Gastroesophageal sphincter (tissue), 4 donors: ENCODE measurements around the gene KPNB1. TPM values are rescaled to one million over a fixed set of nuclear protein-coding genes. Genes with fewer than 3 reads are reported as not detected.
A peak's percentile ranks its signal among the peaks of the same experiment; 100 is the strongest.

Source experiments
- ATAC-seq: fragments of 150-250 bp; one replicate; pipeline ENCODE4 v1.9.1; 2016; ENCODE audit warnings: mild to moderate bottlenecking, moderate library complexity
- H3K27ac ChIP-seq, 4 donors: fragments of 200-600 bp; sonication (generic) in 3 of 4; 1 replicate in 3 of 4; 2 replicates in 1 of 4; pipeline ENCODE4 v1.5.1; 2016 to 2019
- H3K27me3 ChIP-seq: fragments of 200-600 bp; sonication (generic); one replicate; pipeline ENCODE4 v1.5.1; 2019
- H3K36me3 ChIP-seq, 2 donors: fragments of 200-600 bp; sonication (generic); one replicate each; pipeline ENCODE4 v1.5.1; 2019; ENCODE audit warnings: control low read depth in 1 of 2
- H3K4me1 ChIP-seq, 3 donors: fragments of 200-600 bp; sonication (generic); 1 replicate in 2 of 3; 2 replicates in 1 of 3; pipeline ENCODE4 v1.5.1; 2016 to 2019; ENCODE audit warnings: control low read depth in 2 of 3
- H3K4me3 ChIP-seq, 2 donors: fragments of 200-600 bp; sonication (generic); one replicate each; pipeline ENCODE4 v1.5.1; 2019; ENCODE audit warnings: mild to moderate bottlenecking in 1 of 2, moderate library complexity in 1 of 2
- H3K9me3 ChIP-seq, 3 donors: fragments of 200-600 bp; sonication (generic); one replicate each; pipeline ENCODE4 v1.5.1; 2017 to 2019; ENCODE audit warnings: control low read depth in 2 of 3
- CTCF ChIP-seq, 4 experiments: fragments of 200-600 bp in 2 of 4; fragments of 450-650 bp in 2 of 4; sonication (generic) in 1 of 4; IDR thresholded peaks; one replicate each; pipeline ENCODE4 v1.5.1; 2017 to 2019; ENCODE audit warnings: antibody characterized with exemption in 4 of 4, mild to moderate bottlenecking in 2 of 4, moderate library complexity in 2 of 4
- EP300 ChIP-seq: sonication (generic); formaldehyde crosslinking; IDR thresholded peaks from one replicate; pipeline ENCODE4 v1.6.1; 2017; ENCODE audit warnings: antibody characterized with exemption, mild to moderate bottlenecking
- POLR2A ChIP-seq, 2 donors: fragments of 450-650 bp; IDR thresholded peaks; one replicate each; pipeline ENCODE4 v1.6.1; 2017; ENCODE audit warnings: antibody characterized with exemption in 2 of 2, mild to moderate bottlenecking in 2 of 2, moderate library complexity in 1 of 2
- POLR2AphosphoS5 ChIP-seq: sonication (generic); formaldehyde crosslinking; IDR thresholded peaks from one replicate; pipeline ENCODE4 v1.6.1; 2017; ENCODE audit warnings: antibody characterized with exemption
- WGBS, 2 donors: methylation state at CpG; one replicate each; pipeline ENCODE4 v1.1.5; 2018; ENCODE audit warnings: low coverage in 1 of 2; 5-methylcytosine and 5-hydroxymethylcytosine counted together
- total RNA-seq, 4 donors: library from RNA; depleted of rRNA; stranded (reverse); fragments of >200 nt; gene quantifications; one replicate each; pipeline ENCODE4 v1.1.0, GENCODE V29; 2016

The KPNB1 gene
- total RNA-seq, 4 donors from 2014 or later: 192 to 215 (median 211) TPM

- 57 to 71% methylated on average over 2 to 3 of the region's 3 CpGs for WGBS, 2 donors
- peaks cover 0 to 33% (median 7%) of the 10 kb centered on the region in 3 donors for H3K4me1 ChIP-seq
- no peak for ATAC-seq
- H3K27ac ChIP-seq: no peak overlapping the region
- no peak overlapping the region for H3K4me3 ChIP-seq
- no peak for TF ChIP-seq POLR2AphosphoS5
- TF ChIP-seq CTCF (IDR thresholded peaks at IDR 0.05): no peak
- no peak for TF ChIP-seq EP300
- no peak for TF ChIP-seq POLR2A (IDR thresholded peaks at IDR 0.05)
- no peaks in the 10 kb centered on the region for H3K9me3 ChIP-seq
- no peaks in the 10 kb centered on the region for H3K27me3 ChIP-seq
- peaks cover 0 to 8% of the 10 kb centered on the region in 2 donors for H3K36me3 ChIP-seq
Observed at GRCh38 chr17:47690121-47690520, 40.4 kb downstream of the KPNB1 start.

- TF ChIP-seq POLR2AphosphoS5 (no peak), CTCF (IDR thresholded peaks at IDR 0.05) (no peak), POLR2A (IDR thresholded peaks at IDR 0.05) (no peak), EP300 (no peak)
Observed at GRCh38 chr17:47692137-47692894, 42.6 kb downstream of the KPNB1 start.

DNA sequence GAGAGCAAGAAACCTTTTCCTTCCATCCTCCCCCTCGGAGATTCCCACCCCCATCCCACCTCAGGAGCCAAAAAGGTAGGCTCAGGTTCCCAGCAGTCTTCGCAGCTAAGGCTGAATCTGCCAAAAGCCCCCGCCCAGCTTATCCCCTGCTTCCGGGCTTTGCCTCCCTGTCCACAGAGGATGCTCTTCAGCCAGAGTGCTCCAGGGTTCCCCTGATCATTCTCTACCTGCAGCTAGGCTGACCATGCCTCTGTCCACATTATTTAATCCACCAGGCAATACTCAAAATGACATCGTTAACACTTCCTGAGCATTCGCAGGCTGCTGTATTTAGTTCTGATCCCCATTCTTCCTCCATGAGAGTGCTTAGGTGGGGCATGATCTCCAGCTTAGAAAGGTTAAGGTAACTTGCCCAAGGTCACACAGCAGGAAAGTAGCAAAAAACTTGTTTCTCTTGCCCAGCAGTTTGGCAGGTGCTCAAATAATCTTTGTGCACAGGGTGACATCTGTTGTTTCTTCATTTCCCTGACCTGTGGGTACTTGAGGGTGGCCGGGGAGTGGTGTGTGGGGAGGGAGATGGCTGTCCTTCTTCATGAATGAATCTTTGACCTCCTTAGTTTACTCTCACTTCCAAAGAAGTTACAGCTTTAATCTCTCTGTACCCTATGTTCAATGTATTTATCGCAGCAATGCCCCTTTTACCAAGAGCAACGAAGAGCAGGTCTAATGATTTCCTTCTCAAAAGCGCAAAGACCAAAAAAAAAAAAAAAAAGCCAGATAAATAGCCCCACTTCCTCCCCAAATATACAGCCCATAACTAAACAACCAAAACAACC, 43.4 kb downstream of the KPNB1 start:
- 14 to 31% methylated on average over 7 of the region's 10 CpGs for WGBS, 2 donors
- peak overlapping the region in 2 of 4 donors; percentile 86 to 95 for H3K27ac ChIP-seq
- H3K27me3 ChIP-seq: no peaks in the 10 kb centered on the region
- H3K4me1 ChIP-seq: peaks cover 0 to 38% (median 22%) of the 10 kb centered on the region in 3 donors
- H3K4me3 ChIP-seq: peak overlapping the region; percentile 86 to 92
- no peak for ATAC-seq
- H3K9me3 ChIP-seq: no peaks in the 10 kb centered on the region
- H3K36me3 ChIP-seq: peaks cover 0 to 10% of the 10 kb centered on the region in 2 donors
- no peak for TF ChIP-seq POLR2A (IDR thresholded peaks at IDR 0.05)
- no peak for TF ChIP-seq CTCF (IDR thresholded peaks at IDR 0.05)
- no peak for TF ChIP-seq EP300
- no peak for TF ChIP-seq POLR2AphosphoS5

More at GRCh38 chr17:47692137-47692894, 42.6 kb downstream of the KPNB1 start:
- Histone ChIP-seq H3K4me1 (peaks cover 0 to 38% (median 22%) of the 10 kb centered on the region in 3 donors), H3K9me3 (no peaks in the 10 kb centered on the region), H3K4me3 (no peak overlapping the region), H3K27ac (no peak overlapping the region), H3K36me3 (peaks cover 0 to 6% of the 10 kb centered on the region in 2 donors), H3K27me3 (no peaks in the 10 kb centered on the region)
- 17 to 33% methylated on average over 1 of the region's 2 CpGs for WGBS, 2 donors
- no peak for ATAC-seq

DNA sequence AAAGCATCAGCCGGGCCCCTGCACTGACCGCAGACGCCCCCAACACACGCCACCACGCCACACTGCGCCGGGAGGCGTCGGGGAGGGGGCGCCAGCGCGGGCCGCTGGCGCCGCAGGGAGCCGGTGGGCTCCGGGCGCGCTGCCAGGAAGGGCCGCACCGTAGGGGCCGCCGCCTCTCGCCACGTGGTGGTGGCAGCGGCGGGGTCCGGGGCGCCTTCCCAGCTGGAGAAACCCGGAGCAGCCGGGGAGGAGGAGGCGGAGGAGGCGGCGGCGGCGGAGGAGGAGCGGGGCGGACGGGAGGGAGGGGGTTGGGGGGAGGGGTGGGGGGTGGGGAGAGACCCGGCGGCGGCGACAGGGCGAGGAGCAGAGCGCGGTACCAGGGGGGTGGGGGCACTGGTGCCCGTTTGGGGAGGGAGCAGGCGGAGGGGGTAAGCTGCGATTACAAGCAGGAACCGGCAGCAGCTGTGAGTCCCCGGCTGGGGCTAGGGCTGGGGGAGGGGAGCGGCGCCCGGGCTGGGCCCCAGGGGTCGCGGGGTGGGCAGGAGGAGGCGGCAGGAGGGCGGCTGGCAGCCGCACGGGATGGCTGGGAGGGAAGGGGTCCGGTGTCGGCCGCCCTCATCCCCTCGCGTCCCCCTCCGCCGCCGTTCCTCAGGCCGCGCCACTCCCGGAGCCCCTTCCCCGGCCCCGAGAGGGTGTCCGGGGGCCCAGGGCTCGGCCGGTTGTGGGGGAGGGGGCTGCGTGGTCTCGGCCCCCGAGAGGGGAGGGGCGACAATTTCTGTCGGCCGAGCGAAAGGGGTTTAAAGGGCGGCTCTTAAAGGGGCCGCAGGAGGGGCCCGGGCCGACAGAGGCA, 44.2 kb downstream of the KPNB1 start, which contains the start of gene TBKBP1:
TSS of gene TBKBP1 (plus strand) at position 431 of the 850 bp plus-strand sequence. CDS start 1,952 bp downstream, outside the sequence.
- ATAC-seq: peak; percentile 20
- Histone ChIP-seq H3K27me3 (no peaks in the 10 kb centered on the region), H3K36me3 (peaks cover 0 to 15% of the 10 kb centered on the region in 2 donors), H3K9me3 (no peaks in the 10 kb centered on the region), H3K27ac (peak within 1 kb of the TSS; percentile 72 to 95 (median 89)), H3K4me3 (peak within 1 kb of the TSS; percentile 86 to 92), H3K4me1 (peaks cover 0 to 42% (median 22%) of the 10 kb centered on the region in 3 donors)
- 0% methylated on average over 3 to 7 of the region's 87 CpGs for WGBS, 2 donors
- TF ChIP-seq POLR2A (IDR thresholded peaks at IDR 0.05): no peak
- no peak for TF ChIP-seq POLR2AphosphoS5
- no peak for TF ChIP-seq CTCF (IDR thresholded peaks at IDR 0.05)
- TF ChIP-seq EP300: no peak
